Tibial artery (tissue), 4 donors: ENCODE data around the gene PDLIM4.

Experiments
- DNase-seq, 2 donors: peaks; one replicate each; pipeline ENCODE4 v3.0.0-alpha.2; 2019
- H3K27ac ChIP-seq, 2 donors: fragments of 200-600 bp; sonication (generic) in 1 of 2; 1 replicate in 1 of 2; 2 replicates in 1 of 2; pipeline ENCODE4 v1.5.1; 2018 to 2019; ENCODE audit warnings: mild to moderate bottlenecking in 1 of 2
- H3K27me3 ChIP-seq, 2 donors: fragments of 200-600 bp; sonication (generic) in 1 of 2; one replicate each; pipeline versions ENCODE4 v1.5.1 to v1.6.0; 2016 to 2019
- H3K36me3 ChIP-seq, 3 donors: fragments of 200-600 bp; sonication (generic) in 2 of 3; one replicate each; pipeline ENCODE4 v1.5.1; 2016 to 2019; ENCODE audit warnings: mild to moderate bottlenecking in 2 of 3
- H3K4me1 ChIP-seq, 4 donors: fragments of 200-600 bp; sonication (generic) in 2 of 4; 1 replicate in 3 of 4; 2 replicates in 1 of 4; pipeline ENCODE4 v1.5.1; 2016 to 2019
- H3K4me3 ChIP-seq, 2 donors: fragments of 200-600 bp; sonication (generic) in 1 of 2; 1 replicate in 1 of 2; 2 replicates in 1 of 2; pipeline ENCODE4 v1.5.1; 2018 to 2019; ENCODE audit warnings: mild to moderate bottlenecking in 2 of 2
- H3K9me3 ChIP-seq, 3 donors: fragments of 200-600 bp; sonication (generic) in 1 of 3; one replicate each; pipeline ENCODE4 v1.5.1; 2016 to 2019
- intact Hi-C: fragments of 100-400 bp; cut with DNase I; formaldehyde crosslinking; loops from one replicate; pipeline ENCODE4 v1.15.0; 2023; ENCODE audit warnings: low total_unique reads
- TF ChIP-seq, protein P1 (sequence below), 2 experiments: fragments of 200-600 bp in 1 of 2; fragments of 450-650 bp in 1 of 2; IDR thresholded peaks; one replicate each; pipeline ENCODE4 v1.5.1; 2017 to 2019; ENCODE audit warnings: antibody characterized with exemption in 2 of 2, mild to moderate bottlenecking in 1 of 2, moderate library complexity in 1 of 2

The PDLIM4 gene

DNA sequence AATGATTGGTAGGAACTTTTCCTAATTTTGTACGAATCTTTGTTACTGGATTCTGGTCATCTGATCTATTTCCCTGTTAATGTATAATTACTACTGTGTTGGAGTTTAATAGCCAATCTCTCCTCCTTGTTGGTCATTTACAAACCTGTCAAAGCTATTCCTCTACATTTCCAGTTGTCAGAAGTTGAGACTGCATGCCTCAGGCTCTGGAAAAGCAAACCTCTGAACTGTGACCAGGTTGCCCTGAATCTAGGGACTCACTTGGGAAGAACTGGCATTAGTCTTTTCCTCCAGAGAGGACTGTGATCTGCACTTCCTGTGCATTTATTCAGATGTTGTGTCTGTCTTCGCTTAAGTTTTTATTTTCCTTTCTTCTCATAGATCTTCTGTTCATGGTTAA lies 16.1 kb downstream of the PDLIM4 start:
- no peak overlapping the region for H3K4me3 ChIP-seq
- no peak overlapping the region for H3K27ac ChIP-seq
- DNase-seq: no peak
- H3K36me3 ChIP-seq: peaks cover 0 to 58% (median 23%) of the 10 kb centered on the region in 3 donors
- TF ChIP-seq, protein P1, sequence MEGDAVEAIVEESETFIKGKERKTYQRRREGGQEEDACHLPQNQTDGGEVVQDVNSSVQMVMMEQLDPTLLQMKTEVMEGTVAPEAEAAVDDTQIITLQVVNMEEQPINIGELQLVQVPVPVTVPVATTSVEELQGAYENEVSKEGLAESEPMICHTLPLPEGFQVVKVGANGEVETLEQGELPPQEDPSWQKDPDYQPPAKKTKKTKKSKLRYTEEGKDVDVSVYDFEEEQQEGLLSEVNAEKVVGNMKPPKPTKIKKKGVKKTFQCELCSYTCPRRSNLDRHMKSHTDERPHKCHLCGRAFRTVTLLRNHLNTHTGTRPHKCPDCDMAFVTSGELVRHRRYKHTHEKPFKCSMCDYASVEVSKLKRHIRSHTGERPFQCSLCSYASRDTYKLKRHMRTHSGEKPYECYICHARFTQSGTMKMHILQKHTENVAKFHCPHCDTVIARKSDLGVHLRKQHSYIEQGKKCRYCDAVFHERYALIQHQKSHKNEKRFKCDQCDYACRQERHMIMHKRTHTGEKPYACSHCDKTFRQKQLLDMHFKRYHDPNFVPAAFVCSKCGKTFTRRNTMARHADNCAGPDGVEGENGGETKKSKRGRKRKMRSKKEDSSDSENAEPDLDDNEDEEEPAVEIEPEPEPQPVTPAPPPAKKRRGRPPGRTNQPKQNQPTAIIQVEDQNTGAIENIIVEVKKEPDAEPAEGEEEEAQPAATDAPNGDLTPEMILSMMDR (IDR thresholded peaks at IDR 0.05): no peak
- peaks cover 0 to 10% (median 1%) of the 10 kb centered on the region in 4 donors for H3K4me1 ChIP-seq
- H3K27me3 ChIP-seq: no peaks in the 10 kb centered on the region
- no peaks in the 10 kb centered on the region for H3K9me3 ChIP-seq
- intact Hi-C loops: no loop called here

DNA sequence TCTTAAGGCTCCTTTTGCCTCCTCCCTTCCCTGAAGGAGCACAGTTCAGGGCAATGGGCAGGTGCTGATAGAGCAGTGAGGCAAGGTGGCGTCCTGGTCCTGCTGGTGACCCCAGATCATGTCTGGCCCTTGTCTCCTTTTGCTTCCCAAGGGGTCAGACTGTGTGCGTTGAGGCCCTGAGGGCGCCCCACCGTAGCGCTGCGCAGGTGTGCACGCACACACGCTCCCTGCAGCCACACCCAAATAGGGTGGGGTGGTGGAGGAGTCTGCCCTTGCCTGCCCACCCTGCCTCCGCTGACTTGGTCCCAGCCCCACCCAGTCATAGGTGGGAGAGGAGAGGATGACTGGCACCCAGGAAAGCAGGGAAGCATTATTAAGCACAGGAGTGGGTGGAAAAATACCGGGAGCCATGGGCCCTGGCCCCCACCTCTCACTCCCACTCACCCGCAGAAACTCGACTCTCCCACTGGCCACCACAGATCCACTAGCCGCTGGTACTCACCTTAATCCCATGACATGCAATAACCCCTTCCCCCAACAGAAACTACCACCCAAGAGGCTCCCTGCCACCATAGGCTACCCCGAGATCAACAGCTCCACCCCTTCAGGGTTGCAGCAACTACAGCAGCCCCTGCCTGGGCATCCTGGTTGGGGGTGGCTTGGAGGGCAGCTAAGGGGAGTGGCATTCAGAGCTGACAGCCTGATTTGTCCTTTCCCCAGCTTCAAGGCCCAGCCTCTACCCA lies 16.7 kb downstream of the PDLIM4 start:
- intact Hi-C loops: no loop called here
- Histone ChIP-seq H3K27ac (no peak overlapping the region), H3K4me1 (peaks cover 0 to 4% (median 0%) of the 10 kb centered on the region in 4 donors), H3K4me3 (no peak overlapping the region), H3K36me3 (peaks cover 0 to 53% (median 23%) of the 10 kb centered on the region in 3 donors), H3K9me3 (no peaks in the 10 kb centered on the region), H3K27me3 (no peaks in the 10 kb centered on the region)
- DNase-seq: no peak
- TF ChIP-seq, protein P1 (IDR thresholded peaks at IDR 0.05): no peak

DNA sequence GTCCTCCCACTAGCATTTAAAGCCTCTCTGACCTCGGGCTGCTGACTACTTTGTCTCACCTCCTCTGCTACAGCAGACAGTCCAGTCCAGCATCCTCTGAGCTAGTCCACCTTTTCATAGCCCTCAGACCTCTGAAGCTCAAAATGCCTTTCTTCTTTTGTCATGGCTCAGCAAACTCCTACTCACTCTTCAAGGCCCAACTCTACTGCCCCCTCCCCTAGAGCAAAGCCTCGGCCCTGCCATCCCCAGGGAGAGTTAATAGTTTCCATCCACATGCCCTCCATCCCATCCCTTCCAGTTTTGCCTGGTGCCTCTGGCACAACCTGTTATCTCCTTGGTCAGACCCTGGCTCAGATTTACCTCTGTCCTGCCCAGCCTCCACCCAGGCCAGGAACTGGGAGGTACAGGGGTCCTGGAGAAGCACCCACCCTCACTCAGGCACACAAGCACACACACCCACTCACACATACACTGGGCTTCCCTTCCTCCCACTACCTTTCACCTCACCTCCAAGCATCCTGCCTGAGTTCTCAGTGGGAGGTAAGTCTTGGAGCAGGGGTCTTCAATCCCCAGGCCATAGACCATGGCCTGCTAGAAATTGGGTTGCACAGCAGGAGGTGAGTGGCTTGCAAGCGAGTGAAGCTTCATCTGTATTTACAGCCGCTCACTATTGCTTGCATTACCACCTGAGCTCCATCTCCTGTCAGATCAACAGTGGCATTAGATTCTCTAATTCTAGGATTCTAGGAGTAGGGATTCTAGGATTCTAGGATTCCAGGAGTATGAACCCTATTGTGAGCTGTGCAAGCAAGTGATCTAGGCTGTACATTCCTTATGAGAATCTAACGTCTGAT lies 18.1 kb downstream of the PDLIM4 start:
- no peaks in the 10 kb centered on the region for H3K9me3 ChIP-seq
- H3K27ac ChIP-seq: no peak overlapping the region
- no peaks in the 10 kb centered on the region for H3K27me3 ChIP-seq
- DNase-seq: no peak
- TF ChIP-seq, protein P1 (IDR thresholded peaks at IDR 0.05): no peak
- intact Hi-C loops: no loop called here
- peaks cover 0 to 40% (median 19%) of the 10 kb centered on the region in 3 donors for H3K36me3 ChIP-seq
- no peaks in the 10 kb centered on the region for H3K4me1 ChIP-seq
- H3K4me3 ChIP-seq: no peak overlapping the region

DNA sequence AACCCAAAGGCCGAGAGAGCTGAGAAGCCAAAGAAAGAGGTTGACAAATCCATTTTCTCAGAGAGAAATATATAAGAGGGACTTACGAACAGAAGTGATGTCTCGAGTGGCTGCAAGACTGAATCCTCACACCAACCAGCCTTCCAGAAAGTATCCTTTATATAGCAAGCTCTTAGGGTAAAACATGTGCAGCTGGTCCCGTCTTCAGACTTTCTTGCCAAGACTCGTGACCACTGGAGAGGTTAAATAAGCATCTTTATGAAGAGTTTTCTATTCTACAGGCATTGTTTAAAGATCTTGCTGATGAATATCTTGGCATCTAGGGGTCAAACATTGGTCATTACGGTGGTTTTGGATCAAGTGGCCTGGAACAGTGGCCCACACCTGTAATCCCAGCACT lies 19.8 kb downstream of the PDLIM4 start:
- H3K27me3 ChIP-seq: no peaks in the 10 kb centered on the region
- H3K4me3 ChIP-seq: no peak overlapping the region
- H3K9me3 ChIP-seq: no peaks in the 10 kb centered on the region
- no peak for DNase-seq
- H3K27ac ChIP-seq: no peak overlapping the region
- no peaks in the 10 kb centered on the region for H3K4me1 ChIP-seq
- TF ChIP-seq, protein P1 (IDR thresholded peaks at IDR 0.05): no peak
- intact Hi-C loops: no loop called here
- peaks cover 0 to 23% (median 3%) of the 10 kb centered on the region in 3 donors for H3K36me3 ChIP-seq

DNA sequence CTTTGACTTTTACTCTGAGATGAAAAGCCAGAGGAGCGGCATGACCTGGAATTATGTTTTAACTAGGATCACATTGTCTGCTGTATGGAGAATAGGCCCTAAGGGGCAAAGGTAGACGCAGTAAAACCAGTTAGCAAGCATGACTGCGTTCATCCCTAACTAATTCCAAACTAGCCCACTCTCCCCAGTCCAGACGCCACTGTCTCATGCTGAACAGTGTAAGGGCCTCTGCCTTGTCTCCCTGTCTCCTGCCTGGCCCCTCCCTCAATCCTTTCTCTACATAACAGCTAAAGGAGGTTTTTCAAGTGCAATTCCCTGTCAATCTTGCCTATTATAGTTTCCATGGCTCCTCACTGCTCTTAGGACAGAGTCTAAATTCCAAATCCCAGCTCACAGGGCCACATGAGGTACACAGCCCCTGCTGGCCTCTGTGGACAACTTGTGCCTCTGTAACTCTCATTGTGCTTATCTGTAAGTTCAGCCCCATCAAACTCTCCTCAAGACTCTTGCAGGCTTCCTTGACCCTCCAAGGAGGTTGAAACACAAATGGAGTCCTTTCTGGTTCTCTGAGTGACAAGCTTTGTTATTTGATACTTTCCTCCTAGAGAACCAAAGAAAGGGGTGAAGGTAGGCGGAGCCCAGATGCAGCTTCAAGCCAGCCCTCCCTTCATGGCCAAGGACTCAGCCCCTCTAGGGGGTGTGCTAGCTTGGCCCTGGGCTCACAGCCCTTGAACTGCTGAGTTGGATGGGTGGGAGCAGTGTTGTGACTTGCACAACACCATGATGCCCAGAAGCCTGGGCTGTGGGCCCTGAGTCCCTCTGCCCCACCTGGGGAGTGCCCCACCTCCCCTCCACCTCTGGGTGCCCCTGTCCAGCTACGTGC lies 20.7 kb downstream of the PDLIM4 start:
- Histone ChIP-seq H3K27me3 (no peaks in the 10 kb centered on the region), H3K4me3 (no peak overlapping the region), H3K9me3 (no peaks in the 10 kb centered on the region), H3K4me1 (no peaks in the 10 kb centered on the region), H3K27ac (no peak overlapping the region), H3K36me3 (peaks cover 0 to 15% (median 0%) of the 10 kb centered on the region in 3 donors)
- no peak for DNase-seq
- TF ChIP-seq, protein P1 (IDR thresholded peaks at IDR 0.05): no peak
- intact Hi-C loops: no loop called here
